Calu3 (cell line): ENCODE data around the gene TEAD1. TPM values are rescaled to one million over a fixed set of nuclear protein-coding genes. Genes with fewer than 3 reads are reported as not detected.

Source experiments
- BruUV-seq: library from RNA; stranded (reverse); fragments of 400-500 nt; replicated peaks from 2 replicates; lab custom pipeline; 2021; lab: Mats Ljungman, UMichigan
- CTCF ChIA-PET: fragments of 300-600 bp; sonication (Branson Sonifier 250); formaldehyde crosslinking; loops from one replicate; lab custom pipeline; 2022; ENCODE audit warnings: antibody characterized with exemption; lab: Charles Lee
- DNase-seq: peaks from one replicate; pipeline ENCODE4 v3.0.0; 2022
- H3K27ac Mint-ChIP-seq: one replicate; pipeline ENCODE4 v1.8.0; 2022; ENCODE audit warnings: mixed read lengths; ENCODE audit not compliant: unreplicated experiment
- H3K27me3 Mint-ChIP-seq: one replicate; pipeline ENCODE4 v1.8.0; 2022; ENCODE audit warnings: mixed read lengths; ENCODE audit not compliant: unreplicated experiment
- H3K36me3 Mint-ChIP-seq: one replicate; pipeline ENCODE4 v1.8.0; 2022; ENCODE audit warnings: mild to moderate bottlenecking, moderate library complexity, mixed read lengths; ENCODE audit not compliant: insufficient read depth, unreplicated experiment
- H3K4me1 Mint-ChIP-seq: one replicate; pipeline ENCODE4 v1.8.0; 2022; ENCODE audit warnings: mild to moderate bottlenecking, low read depth, mixed read lengths; ENCODE audit not compliant: unreplicated experiment
- H3K4me3 Mint-ChIP-seq: one replicate; pipeline ENCODE4 v1.8.0; 2022; ENCODE audit warnings: mild to moderate bottlenecking, low read depth, moderate library complexity, mixed read lengths; ENCODE audit not compliant: unreplicated experiment
- H3K9me3 Mint-ChIP-seq: one replicate; pipeline ENCODE4 v1.8.0; 2022; ENCODE audit warnings: low read depth, mixed read lengths; ENCODE audit not compliant: unreplicated experiment
- intact Hi-C: fragments of 100-400 bp; cut with micrococcal nuclease; formaldehyde crosslinking; loops from one replicate; pipeline ENCODE4 v1.10.0; 2022; ENCODE audit not compliant: unreplicated experiment
- total RNA-seq: library from RNA; stranded (reverse); gene quantifications from 2 replicates; pipeline ENCODE4 v1.2.3, GENCODE V29; 2022
- TF ChIP-seq, protein P1 (sequence below): fragments of 200-600 bp; IDR thresholded peaks from one replicate; pipeline ENCODE4 v1.8.0; 2022; ENCODE audit warnings: antibody characterized with exemption; ENCODE audit not compliant: unreplicated experiment

The TEAD1 gene
- total RNA-seq, 1 experiment from 2014 or later, result 104 TPM

- Mint-ChIP-seq H3K27me3 (no peaks in the 10 kb centered on the region), H3K27ac (no peak overlapping the region), H3K4me3 (no peak overlapping the region), H3K36me3 (peaks cover 26% of the 10 kb centered on the region), H3K4me1 (no peaks in the 10 kb centered on the region), H3K9me3 (no peaks in the 10 kb centered on the region)
- TF ChIP-seq, protein P1, sequence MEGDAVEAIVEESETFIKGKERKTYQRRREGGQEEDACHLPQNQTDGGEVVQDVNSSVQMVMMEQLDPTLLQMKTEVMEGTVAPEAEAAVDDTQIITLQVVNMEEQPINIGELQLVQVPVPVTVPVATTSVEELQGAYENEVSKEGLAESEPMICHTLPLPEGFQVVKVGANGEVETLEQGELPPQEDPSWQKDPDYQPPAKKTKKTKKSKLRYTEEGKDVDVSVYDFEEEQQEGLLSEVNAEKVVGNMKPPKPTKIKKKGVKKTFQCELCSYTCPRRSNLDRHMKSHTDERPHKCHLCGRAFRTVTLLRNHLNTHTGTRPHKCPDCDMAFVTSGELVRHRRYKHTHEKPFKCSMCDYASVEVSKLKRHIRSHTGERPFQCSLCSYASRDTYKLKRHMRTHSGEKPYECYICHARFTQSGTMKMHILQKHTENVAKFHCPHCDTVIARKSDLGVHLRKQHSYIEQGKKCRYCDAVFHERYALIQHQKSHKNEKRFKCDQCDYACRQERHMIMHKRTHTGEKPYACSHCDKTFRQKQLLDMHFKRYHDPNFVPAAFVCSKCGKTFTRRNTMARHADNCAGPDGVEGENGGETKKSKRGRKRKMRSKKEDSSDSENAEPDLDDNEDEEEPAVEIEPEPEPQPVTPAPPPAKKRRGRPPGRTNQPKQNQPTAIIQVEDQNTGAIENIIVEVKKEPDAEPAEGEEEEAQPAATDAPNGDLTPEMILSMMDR, result no peak
- no peak for DNase-seq
- no TSS peak for BruUV-seq
- CTCF ChIA-PET, result no interaction called here
- intact Hi-C loops, result loop anchor here (10.0 kb wide), 1 partner anchor 198 kb away; no protein-coding TSS in a partner anchor
These were observed 208.4 kb downstream of the TEAD1 start for GRCh38 chr11:12882670-12883069.

DNA sequence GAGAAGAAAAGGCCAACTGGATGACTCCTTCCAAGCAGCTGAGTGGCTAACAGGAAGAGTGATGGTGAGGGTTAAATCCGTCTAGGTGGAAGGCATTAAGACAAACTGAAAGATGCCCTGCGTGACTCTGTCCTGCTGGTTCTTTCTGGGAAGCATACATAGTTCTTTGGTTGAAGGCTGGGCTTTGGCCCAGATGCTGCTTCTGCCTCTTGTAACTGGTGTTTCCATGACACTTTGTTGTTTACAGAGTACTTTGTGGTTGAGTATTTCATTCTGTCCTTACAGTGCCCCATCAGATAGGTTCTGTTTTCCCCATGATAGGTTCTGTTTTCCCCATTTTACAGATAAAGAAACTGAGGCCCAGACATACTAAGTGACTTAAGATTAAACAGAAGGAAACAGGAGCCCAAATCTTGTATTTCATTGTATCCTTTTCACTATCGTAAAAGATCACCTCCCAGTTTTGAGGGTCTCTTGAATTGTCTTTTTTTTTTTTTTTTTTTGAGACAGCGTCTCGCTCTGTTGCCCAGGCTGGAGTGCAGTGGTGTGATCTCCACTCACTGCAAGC, 210.6 kb downstream of the TEAD1 start:
- BruUV-seq, result no TSS peak
- TF ChIP-seq, protein P1, result no peak
- CTCF ChIA-PET, result no interaction called here
- Mint-ChIP-seq H3K4me3 (no peak overlapping the region), H3K36me3 (peaks cover 26% of the 10 kb centered on the region), H3K4me1 (no peaks in the 10 kb centered on the region), H3K9me3 (no peaks in the 10 kb centered on the region), H3K27me3 (no peaks in the 10 kb centered on the region), H3K27ac (no peak overlapping the region)
- intact Hi-C loops, result loop anchor here (5.0 to 10.0 kb wide), 3 partner anchors 58 to 200 kb away; no protein-coding TSS in a partner anchor
- no peak for DNase-seq

GRCh38 chr11:12885717-12886239, 211.6 kb downstream of the TEAD1 start:
- no peak for DNase-seq
- H3K9me3 Mint-ChIP-seq, result no peaks in the 10 kb centered on the region
- H3K27me3 Mint-ChIP-seq, result no peaks in the 10 kb centered on the region
- no peaks in the 10 kb centered on the region for H3K4me1 Mint-ChIP-seq
- BruUV-seq, result no TSS peak
- TF ChIP-seq, protein P1, result no peak
- intact Hi-C loops, result loop anchor here (5.0 to 10.0 kb wide), 3 partner anchors 58 to 201 kb away; no protein-coding TSS in a partner anchor
- CTCF ChIA-PET, result no interaction called here
- H3K27ac Mint-ChIP-seq, result no peak overlapping the region
- peaks cover 24% of the 10 kb centered on the region for H3K36me3 Mint-ChIP-seq
- H3K4me3 Mint-ChIP-seq, result no peak overlapping the region

- no TSS peak for BruUV-seq
- H3K4me1 Mint-ChIP-seq, result no peaks in the 10 kb centered on the region
These were observed 212.3 kb downstream of the TEAD1 start for GRCh38 chr11:12886508-12886907.

More at GRCh38 chr11:12886508-12886907, 212.3 kb downstream of the TEAD1 start:
- no peak for DNase-seq
- no peaks in the 10 kb centered on the region for H3K9me3 Mint-ChIP-seq
- TF ChIP-seq, protein P1, result no peak
- no peaks in the 10 kb centered on the region for H3K27me3 Mint-ChIP-seq
- peaks cover 21% of the 10 kb centered on the region for H3K36me3 Mint-ChIP-seq
- intact Hi-C loops, result loop anchor here (5.0 to 10.0 kb wide), 3 partner anchors 59 to 202 kb away; no protein-coding TSS in a partner anchor
- CTCF ChIA-PET, result no interaction called here
- no peak overlapping the region for H3K27ac Mint-ChIP-seq
- H3K4me3 Mint-ChIP-seq, result no peak overlapping the region
